MM.1S (cell line): Measurements from ENCODE around the gene ASPHD1.

Source experiments
- EZH2 ChIP-seq: fragments of 300-600 bp; sonication (generic); optimal IDR thresholded peaks from 2 replicates; pipeline ENCODE3; 2017; ENCODE audit warnings: low read depth, mild to moderate bottlenecking, antibody characterized with exemption, low read length, mixed read lengths
- EZH2phosphoT487 ChIP-seq: fragments of 300-600 bp; sonication (generic); IDR thresholded peaks from 2 replicates; pipeline ENCODE4 v1.6.1; 2018; ENCODE audit warnings: antibody characterized with exemption, low read length
- TF ChIP-seq, protein P1 (sequence below): fragments of 300-600 bp; sonication (generic); IDR thresholded peaks from 2 replicates; pipeline ENCODE4 v1.5.1; 2016; ENCODE audit warnings: antibody characterized with exemption, low read length, mixed read lengths

DNA sequence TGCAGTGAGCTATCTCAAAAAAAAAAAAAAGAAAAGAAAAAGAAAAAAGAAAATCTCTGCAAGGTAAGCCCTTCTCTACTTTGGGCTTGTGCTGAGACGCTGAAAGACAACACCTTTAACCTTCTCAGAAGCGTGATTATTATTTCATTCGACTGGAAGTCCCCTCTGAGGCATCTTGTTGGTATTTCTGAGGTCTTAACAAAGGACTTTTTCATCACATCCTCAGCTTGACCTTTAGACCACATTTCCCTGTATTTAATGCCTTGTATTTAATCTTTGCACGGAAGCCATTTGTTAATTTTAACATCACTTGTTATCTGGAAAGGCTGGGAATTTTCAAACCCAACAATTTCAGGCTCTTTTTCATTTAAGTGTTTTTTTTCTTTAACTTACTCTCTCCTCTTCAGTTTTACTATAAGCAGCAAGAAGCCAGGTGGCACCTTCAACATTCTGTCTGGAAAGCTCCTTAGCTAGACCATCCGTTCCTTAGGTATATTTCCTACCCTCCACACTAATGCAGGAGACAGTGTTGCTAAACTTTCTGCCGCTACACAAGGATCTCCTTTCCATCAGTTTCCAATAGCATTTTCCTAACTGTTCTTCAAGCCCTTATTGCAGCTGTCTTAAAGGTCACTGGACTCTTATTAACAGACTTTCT lies 15.4 kb downstream of the ASPHD1 start:
- TF ChIP-seq, protein P1, sequence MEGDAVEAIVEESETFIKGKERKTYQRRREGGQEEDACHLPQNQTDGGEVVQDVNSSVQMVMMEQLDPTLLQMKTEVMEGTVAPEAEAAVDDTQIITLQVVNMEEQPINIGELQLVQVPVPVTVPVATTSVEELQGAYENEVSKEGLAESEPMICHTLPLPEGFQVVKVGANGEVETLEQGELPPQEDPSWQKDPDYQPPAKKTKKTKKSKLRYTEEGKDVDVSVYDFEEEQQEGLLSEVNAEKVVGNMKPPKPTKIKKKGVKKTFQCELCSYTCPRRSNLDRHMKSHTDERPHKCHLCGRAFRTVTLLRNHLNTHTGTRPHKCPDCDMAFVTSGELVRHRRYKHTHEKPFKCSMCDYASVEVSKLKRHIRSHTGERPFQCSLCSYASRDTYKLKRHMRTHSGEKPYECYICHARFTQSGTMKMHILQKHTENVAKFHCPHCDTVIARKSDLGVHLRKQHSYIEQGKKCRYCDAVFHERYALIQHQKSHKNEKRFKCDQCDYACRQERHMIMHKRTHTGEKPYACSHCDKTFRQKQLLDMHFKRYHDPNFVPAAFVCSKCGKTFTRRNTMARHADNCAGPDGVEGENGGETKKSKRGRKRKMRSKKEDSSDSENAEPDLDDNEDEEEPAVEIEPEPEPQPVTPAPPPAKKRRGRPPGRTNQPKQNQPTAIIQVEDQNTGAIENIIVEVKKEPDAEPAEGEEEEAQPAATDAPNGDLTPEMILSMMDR, result no peak
- no peak for TF ChIP-seq EZH2
- TF ChIP-seq EZH2phosphoT487, result no peak
